ENCODE results near the gene SLC7A5.
"Not testable (repeated sequence)": the region's sequence is repeated elsewhere in the genome, so short reads cannot be mapped to it uniquely, and the experiment has no call there.

DNA sequence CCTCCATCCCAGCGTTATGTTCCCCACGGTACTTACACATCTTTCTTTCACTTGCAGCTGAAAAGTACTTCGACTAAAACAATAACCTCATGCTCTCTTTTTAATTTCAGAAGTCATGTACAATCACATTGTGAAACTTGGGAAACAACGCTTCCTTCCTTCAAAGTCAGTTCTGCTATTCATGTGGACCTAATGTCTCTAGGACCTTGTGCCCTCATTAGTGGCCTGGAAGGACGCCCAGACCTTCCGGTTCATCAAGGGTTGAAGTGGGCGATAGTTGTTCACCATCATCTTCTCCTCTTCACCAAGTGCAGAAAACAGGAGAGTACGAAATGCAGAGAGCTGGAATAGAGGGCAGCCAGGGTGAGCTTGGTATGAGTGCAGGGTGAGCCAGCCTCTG is 18.6 kb upstream of the SLC7A5 start:
- not testable (repeated sequence) for TF ChIP-seq EZH2 (IDR thresholded peaks at IDR 0.05; ENCODE audit: insufficient read depth, poor library complexity, severe bottlenecking); EZH2phosphoT487 (IDR thresholded peaks at IDR 0.05; ENCODE audit: insufficient read depth, low read depth)
